RPMI8226 (cell line): ENCODE results near the gene ECI2.
"Not testable (repeated sequence)": the region's sequence is repeated elsewhere in the genome, so short reads cannot be mapped to it uniquely, and the experiment has no call there.

Source experiments
- DNase-seq: peaks from one replicate; pipeline ENCODE4 v3.0.0-alpha.2; 2015

Gene ECI2

GRCh38 chr6:4093288-4093687, 42.1 kb downstream of the ECI2 start:
- DNase-seq: no peak

- DNase-seq: no peak
Measured at GRCh38 chr6:4091941-4092340, 43.4 kb downstream of the ECI2 start.

- not testable (repeated sequence) for DNase-seq
Measured at GRCh38 chr6:4090043-4090442, 45.3 kb downstream of the ECI2 start.

GRCh38 chr6:4088704-4089103, 46.7 kb downstream of the ECI2 start:
- DNase-seq: no peak

GRCh38 chr6:4085332-4085700, 50.1 kb downstream of the ECI2 start:
- DNase-seq: no peak

- DNase-seq: no peak
Measured at GRCh38 chr6:4084444-4085331, 50.7 kb downstream of the ECI2 start.

GRCh38 chr6:4078691-4079471, 56.5 kb downstream of the ECI2 start, which contains the start of gene FAM217A:
Gene FAM217A, minus strand, starts transcription at chr6:4079137. Its CDS starts 1,723 bp downstream, at chr6:4077414.
- DNase-seq: no peak

GRCh38 chr6:4074478-4075235, 60.7 kb downstream of the ECI2 start:
- no peak for DNase-seq

- no peak for DNase-seq
Measured at GRCh38 chr6:4071330-4071729, 64.0 kb downstream of the ECI2 start.

- DNase-seq: no peak
Measured at GRCh38 chr6:4069199-4069598, 66.2 kb downstream of the ECI2 start.

GRCh38 chr6:4067673-4068072, 67.7 kb downstream of the ECI2 start:
- no peak for DNase-seq

- DNase-seq: no peak
Measured at GRCh38 chr6:4066029-4066755, 69.2 kb downstream of the ECI2 start.
